Activated B cell treated with CpG ODN at 0.5 μM for 24 hours (primary cell): Measurements from ENCODE around the gene EXOSC1. TPM values are rescaled to one million over a fixed set of nuclear protein-coding genes. Genes with fewer than 3 reads are reported as not detected.
A peak's percentile ranks its signal among the peaks of the same experiment; 100 is the strongest.
"Not testable (repeated sequence)": the region's sequence is repeated elsewhere in the genome, so short reads cannot be mapped to it uniquely, and the experiment has no call there.

Experiments used
- ATAC-seq: fragments of 200-7000 bp; cut with Tn5 transposase; one replicate; pipeline ENCODE4 v1.10.0; 2021; ENCODE audit warnings: low read depth, mild to moderate bottlenecking, moderate library complexity
- CTCF ChIA-PET: fragments of 350-600 bp; sonication (Branson Sonifier 250); formaldehyde crosslinking; loops from one replicate; lab custom pipeline; 2021; ENCODE audit warnings: antibody characterized with exemption; lab: Charles Lee
- POLR2A ChIA-PET: fragments of 350-600 bp; sonication (Branson Sonifier 250); formaldehyde crosslinking; loops from one replicate; lab custom pipeline; 2021; ENCODE audit warnings: antibody characterized with exemption; lab: Charles Lee
- DNase-seq: peaks from one replicate; pipeline ENCODE4 v3.0.0; 2022
- H3K27ac Mint-ChIP-seq: one replicate; pipeline ENCODE4 v1.8.0; 2020; ENCODE audit warnings: mixed read lengths
- H3K27me3 Mint-ChIP-seq: one replicate; pipeline ENCODE4 v1.8.0; 2021; ENCODE audit warnings: mixed read lengths
- H3K36me3 Mint-ChIP-seq: one replicate; pipeline ENCODE4 v1.8.0; 2021; ENCODE audit warnings: low read depth, mixed read lengths
- H3K4me1 Mint-ChIP-seq: one replicate; pipeline ENCODE4 v1.8.0; 2021; ENCODE audit warnings: mixed read lengths
- H3K4me3 Mint-ChIP-seq: one replicate; pipeline ENCODE4 v1.8.0; 2020; ENCODE audit warnings: mild to moderate bottlenecking, mixed read lengths
- H3K9me3 Mint-ChIP-seq: one replicate; pipeline ENCODE4 v1.8.0; 2020; ENCODE audit warnings: mixed read lengths
- intact Hi-C: fragments of 100-400 bp; cut with micrococcal nuclease; formaldehyde crosslinking; loops from one replicate; pipeline ENCODE4 v1.15.1; 2024
- total RNA-seq: library from RNA; stranded (reverse); gene quantifications from 2 replicates; pipeline ENCODE4 v1.2.3, GENCODE V29; 2022
- TF ChIP-seq, protein P1 (sequence below): fragments of 200-600 bp; IDR thresholded peaks from one replicate; pipeline ENCODE4 v1.8.0; 2022; ENCODE audit warnings: antibody characterized with exemption, mild to moderate bottlenecking

Gene EXOSC1
- total RNA-seq, 1 donor from 2014 or later, result 53.8 TPM

DNA sequence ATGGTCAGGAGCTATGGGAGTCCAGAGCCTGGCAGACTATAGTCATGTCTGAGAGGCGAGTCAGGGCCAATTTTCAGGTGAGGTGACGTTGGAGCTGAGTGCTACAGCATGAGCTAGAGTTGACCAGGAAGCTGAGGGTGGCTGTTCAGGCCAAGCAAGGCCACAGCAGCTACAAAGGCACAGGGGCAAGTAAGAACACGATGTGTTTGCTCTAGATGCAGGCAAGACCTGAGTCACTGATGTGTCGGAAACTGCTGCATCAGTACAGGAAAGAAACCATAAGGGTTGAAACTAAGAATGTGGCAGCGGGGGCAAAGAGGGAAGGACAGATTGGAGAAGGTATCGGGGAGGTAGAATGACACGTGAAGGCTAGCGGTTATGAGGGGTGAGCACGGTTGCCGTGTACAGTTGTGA is 32.9 kb downstream of the EXOSC1 start:
- ATAC-seq (no peak), DNase-seq (no peak)
- intact Hi-C loops, result no loop called here
- ChIA-PET POLR2A (interaction anchor here (0.7 to 1.7 kb wide), 2 partner anchors 8 to 10 kb away, joined by 4 to 7 read pairs; no protein-coding TSS in a partner anchor), CTCF (interaction anchor here (1.0 kb wide), 1 partner anchor 141 kb away, joined by 3 read pairs; no protein-coding TSS in a partner anchor)
- Mint-ChIP-seq H3K4me3 (no peak overlapping the region), H3K36me3 (no peaks in the 10 kb centered on the region), H3K27me3 (no peaks in the 10 kb centered on the region), H3K27ac (no peak overlapping the region), H3K9me3 (no peaks in the 10 kb centered on the region), H3K4me1 (peaks cover 13% of the 10 kb centered on the region)
- TF ChIP-seq, protein P1, sequence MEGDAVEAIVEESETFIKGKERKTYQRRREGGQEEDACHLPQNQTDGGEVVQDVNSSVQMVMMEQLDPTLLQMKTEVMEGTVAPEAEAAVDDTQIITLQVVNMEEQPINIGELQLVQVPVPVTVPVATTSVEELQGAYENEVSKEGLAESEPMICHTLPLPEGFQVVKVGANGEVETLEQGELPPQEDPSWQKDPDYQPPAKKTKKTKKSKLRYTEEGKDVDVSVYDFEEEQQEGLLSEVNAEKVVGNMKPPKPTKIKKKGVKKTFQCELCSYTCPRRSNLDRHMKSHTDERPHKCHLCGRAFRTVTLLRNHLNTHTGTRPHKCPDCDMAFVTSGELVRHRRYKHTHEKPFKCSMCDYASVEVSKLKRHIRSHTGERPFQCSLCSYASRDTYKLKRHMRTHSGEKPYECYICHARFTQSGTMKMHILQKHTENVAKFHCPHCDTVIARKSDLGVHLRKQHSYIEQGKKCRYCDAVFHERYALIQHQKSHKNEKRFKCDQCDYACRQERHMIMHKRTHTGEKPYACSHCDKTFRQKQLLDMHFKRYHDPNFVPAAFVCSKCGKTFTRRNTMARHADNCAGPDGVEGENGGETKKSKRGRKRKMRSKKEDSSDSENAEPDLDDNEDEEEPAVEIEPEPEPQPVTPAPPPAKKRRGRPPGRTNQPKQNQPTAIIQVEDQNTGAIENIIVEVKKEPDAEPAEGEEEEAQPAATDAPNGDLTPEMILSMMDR, result no peak

DNA sequence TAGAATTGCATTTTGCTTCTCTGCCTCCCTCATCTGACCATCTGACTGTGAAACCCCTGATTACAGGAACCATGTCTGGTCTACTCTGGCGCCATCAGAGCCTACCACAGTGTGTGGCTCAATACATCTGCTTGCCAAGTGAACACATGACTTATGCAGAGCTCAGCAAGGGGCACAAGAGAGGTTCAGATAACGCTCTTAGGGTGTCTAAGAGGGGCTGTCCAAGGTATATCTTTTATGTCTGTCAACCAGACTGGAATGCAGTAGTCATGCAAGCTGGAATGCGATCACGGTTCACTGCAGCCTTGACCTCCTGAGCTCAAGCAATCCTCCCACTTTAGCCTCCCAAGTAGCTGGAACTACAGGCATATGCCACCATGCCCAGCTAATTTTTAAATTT is 34.4 kb downstream of the EXOSC1 start:
- TF ChIP-seq, protein P1, result no peak
- H3K4me3 Mint-ChIP-seq, result no peak overlapping the region
- no peaks in the 10 kb centered on the region for H3K27me3 Mint-ChIP-seq
- H3K27ac Mint-ChIP-seq, result no peak overlapping the region
- ChIA-PET CTCF (no interaction called here), POLR2A (interaction anchor here (0.6 kb wide), 1 partner anchor 9 kb away, joined by 7 read pairs; no protein-coding TSS in a partner anchor)
- H3K36me3 Mint-ChIP-seq, result no peaks in the 10 kb centered on the region
- DNase-seq (no peak), ATAC-seq (no peak)
- H3K9me3 Mint-ChIP-seq, result no peaks in the 10 kb centered on the region
- intact Hi-C loops, result no loop called here
- H3K4me1 Mint-ChIP-seq, result peaks cover 12% of the 10 kb centered on the region

DNA sequence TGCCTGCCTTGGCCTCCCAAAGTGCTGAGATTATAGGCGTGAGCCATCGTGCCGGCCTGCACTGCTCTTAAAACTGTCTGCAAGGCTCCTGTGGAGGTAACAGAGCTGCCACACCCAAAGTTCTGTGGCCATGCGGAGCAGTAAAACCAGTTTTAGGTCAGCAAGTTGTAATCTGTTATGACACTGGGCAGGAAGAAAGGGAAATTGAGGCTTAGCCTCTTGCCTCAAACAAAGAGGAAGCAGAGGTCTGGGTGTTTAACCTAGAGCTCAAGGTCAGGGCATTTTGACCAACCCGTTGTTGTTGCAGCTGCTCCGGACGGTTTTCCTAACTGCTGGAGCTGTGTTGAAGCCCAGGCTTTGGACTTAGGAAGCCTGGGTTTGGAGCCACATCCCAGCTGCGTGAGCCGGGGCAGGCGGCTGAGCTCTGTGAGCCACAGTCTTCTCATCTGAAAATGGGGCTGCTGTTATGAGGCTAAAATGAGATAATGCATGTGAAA is 37.3 kb downstream of the EXOSC1 start:
- intact Hi-C loops, result no loop called here
- no peak overlapping the region for H3K27ac Mint-ChIP-seq
- ATAC-seq, result no peak
- H3K36me3 Mint-ChIP-seq, result no peaks in the 10 kb centered on the region
- peaks cover 9% of the 10 kb centered on the region for H3K4me1 Mint-ChIP-seq
- ChIA-PET CTCF (no interaction called here), POLR2A (interaction anchor here (0.6 kb wide), 1 partner anchor 16 kb away, joined by 6 read pairs; no protein-coding TSS in a partner anchor)
- H3K4me3 Mint-ChIP-seq, result no peak overlapping the region
- DNase-seq, result no peak
- TF ChIP-seq, protein P1, result no peak
- no peaks in the 10 kb centered on the region for H3K27me3 Mint-ChIP-seq
- no peaks in the 10 kb centered on the region for H3K9me3 Mint-ChIP-seq

DNA sequence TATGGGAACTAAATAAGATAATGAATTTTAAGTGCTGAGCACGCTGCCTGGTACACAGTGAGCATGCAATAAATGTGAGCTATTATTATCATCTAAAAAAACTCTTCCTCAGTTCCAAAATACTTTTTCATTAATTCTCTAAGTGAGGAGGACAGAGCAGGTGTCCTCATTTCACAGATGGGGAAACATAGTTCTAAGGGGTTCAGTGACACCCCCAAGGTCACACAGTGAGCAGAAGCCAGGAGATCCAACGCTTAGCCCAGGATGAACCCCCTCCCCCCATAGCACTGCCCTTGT is 37.9 kb downstream of the EXOSC1 start:
- CTCF ChIA-PET, result no interaction called here
- POLR2A ChIA-PET, result no interaction called here
- TF ChIP-seq, protein P1, result no peak
- H3K27me3 Mint-ChIP-seq, result no peaks in the 10 kb centered on the region
- H3K27ac Mint-ChIP-seq, result no peak overlapping the region
- no peak overlapping the region for H3K4me3 Mint-ChIP-seq
- intact Hi-C loops, result loop anchor here (1.0 kb wide), 6 partner anchors 10 to 323 kb away; partner anchors contain the start of genes EXOSC1, PGAM1 and ZDHHC16
- no peak for ATAC-seq
- H3K4me1 Mint-ChIP-seq, result peaks cover 9% of the 10 kb centered on the region
- DNase-seq, result no peak
- H3K36me3 Mint-ChIP-seq, result no peaks in the 10 kb centered on the region
- no peaks in the 10 kb centered on the region for H3K9me3 Mint-ChIP-seq

DNA sequence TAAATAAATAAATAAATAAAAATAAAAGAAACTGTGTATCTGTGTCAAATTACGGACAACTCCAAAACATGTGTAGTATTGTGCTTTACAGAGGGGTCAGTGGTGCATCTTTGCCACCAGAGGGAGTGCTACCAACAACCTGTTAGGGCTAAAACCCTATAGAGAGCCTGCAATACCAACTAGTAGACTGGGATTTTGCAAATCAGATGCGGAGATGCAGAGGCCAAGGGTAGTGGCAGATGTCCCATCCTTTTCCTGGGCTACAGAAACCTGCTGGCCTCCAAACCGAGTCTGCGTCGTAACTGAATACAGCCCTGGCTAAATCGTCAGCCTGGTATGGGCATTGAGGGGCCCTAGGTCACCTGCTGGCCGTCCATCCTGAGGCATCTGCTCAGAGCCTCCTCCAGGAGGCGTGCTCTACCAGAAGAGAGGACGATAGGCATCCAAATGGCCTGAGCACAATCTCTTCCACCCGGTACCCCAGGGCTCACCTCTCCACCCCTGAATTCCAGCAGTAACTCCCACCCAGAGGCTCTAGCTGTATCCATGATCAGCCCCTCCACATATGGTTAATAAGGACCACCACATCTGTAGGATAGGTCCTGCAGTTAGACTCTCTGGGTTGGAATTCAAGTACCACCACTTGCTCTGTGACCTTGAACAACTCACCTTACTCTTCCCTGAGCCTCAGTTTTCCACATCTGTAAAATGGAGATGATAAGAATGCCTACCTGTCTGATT is 38.4 kb downstream of the EXOSC1 start:
- no peaks in the 10 kb centered on the region for H3K27me3 Mint-ChIP-seq
- H3K4me1 Mint-ChIP-seq, result peaks cover 9% of the 10 kb centered on the region
- intact Hi-C loops, result loop anchor here (1.0 kb wide), 6 partner anchors 11 to 324 kb away; partner anchors contain the start of genes EXOSC1, PGAM1 and ZDHHC16
- ATAC-seq (peak; percentile 99), DNase-seq (peak; percentile 47)
- ChIA-PET POLR2A (interaction anchor here (0.7 kb wide), 1 partner anchor 12 kb away, joined by 5 read pairs; no protein-coding TSS in a partner anchor), CTCF (interaction anchor here (1.0 to 1.1 kb wide), 2 partner anchors 12 to 20 kb away, joined by 3 to 4 read pairs; no protein-coding TSS in a partner anchor)
- no peaks in the 10 kb centered on the region for H3K9me3 Mint-ChIP-seq
- H3K4me3 Mint-ChIP-seq, result peak overlapping the region; percentile 56
- no peak overlapping the region for H3K27ac Mint-ChIP-seq
- TF ChIP-seq, protein P1, result peak; percentile 42
- no peaks in the 10 kb centered on the region for H3K36me3 Mint-ChIP-seq

DNA sequence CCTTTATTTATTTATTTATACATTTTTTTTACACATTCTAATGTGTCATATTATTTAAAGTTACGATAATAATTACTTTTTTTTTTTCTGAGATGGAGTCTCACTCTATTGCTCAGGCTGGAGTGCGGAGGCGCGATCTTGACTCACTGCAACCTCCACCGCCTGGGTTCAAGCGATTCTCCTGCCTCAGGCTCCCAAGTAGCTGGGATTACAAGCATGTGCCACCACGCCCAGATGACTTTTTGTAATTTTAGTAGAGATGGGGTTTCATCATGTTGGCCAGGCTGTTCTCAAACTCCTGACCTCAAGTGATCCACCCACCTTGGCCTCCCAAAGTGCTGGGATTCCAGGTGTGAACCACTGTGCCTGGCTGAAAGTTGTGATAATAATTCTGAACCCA is 39.3 kb downstream of the EXOSC1 start:
- H3K27ac Mint-ChIP-seq, H3K27me3 Mint-ChIP-seq, ATAC-seq, H3K4me3 Mint-ChIP-seq, H3K4me1 Mint-ChIP-seq, H3K36me3 Mint-ChIP-seq, intact Hi-C loops, H3K9me3 Mint-ChIP-seq, DNase-seq: not testable (repeated sequence)
- ChIA-PET POLR2A (interaction anchor here (0.7 kb wide), 1 partner anchor 13 kb away, joined by 5 read pairs; no protein-coding TSS in a partner anchor), CTCF (interaction anchor here (0.7 to 1.1 kb wide), 4 partner anchors 13 to 128 kb away, joined by 3 to 4 read pairs (median 4); no protein-coding TSS in a partner anchor)
